H1 (cell line): ENCODE measurements around the gene PPIL6.

ENCODE experiments used
- GABPA ChIP-seq: IDR thresholded peaks from 2 replicates; pipeline ENCODE4 v1.6.1; 2011; ENCODE audit warnings: mild to moderate bottlenecking, low read length, moderate library complexity, borderline replicate concordance; ENCODE audit not compliant: insufficient read depth
- NRF1 ChIP-seq: IDR thresholded peaks from 2 replicates; pipeline ENCODE4 v1.6.1; 2011; ENCODE audit warnings: mild to moderate bottlenecking, low read depth, low read length, improper control_type of control experiment
- POLR2A ChIP-seq, 2 experiments: IDR thresholded peaks; 1 replicate in 1 of 2; 2 replicates in 1 of 2; pipeline ENCODE4 v1.6.1; 2011; ENCODE audit warnings: low read depth in 2 of 2, low read length in 2 of 2, mild to moderate bottlenecking in 2 of 2; ENCODE audit errors: control extremely low read depth in 1 of 2
- POLR2AphosphoS5 ChIP-seq: IDR thresholded peaks from 2 replicates; pipeline ENCODE4 v1.6.1; 2011; ENCODE audit warnings: low read depth, low read length
- RFX5 ChIP-seq: IDR thresholded peaks from 2 replicates; pipeline ENCODE4 v1.6.1; 2011; ENCODE audit warnings: low read depth, low read length, improper control_type of control experiment, borderline replicate concordance
- SRF ChIP-seq: IDR thresholded peaks from 2 replicates; pipeline ENCODE4 v1.6.1; 2011; ENCODE audit warnings: mild to moderate bottlenecking, low read depth, low read length, moderate library complexity
- TAF1 ChIP-seq: IDR thresholded peaks from 2 replicates; pipeline ENCODE4 v1.6.1; 2011; ENCODE audit warnings: mild to moderate bottlenecking, low read depth, low read length
- TF ChIP-seq, protein P1 (sequence below): IDR thresholded peaks from 2 replicates; pipeline ENCODE4 v1.6.1; 2011; ENCODE audit warnings: low read length, improper control_type of control experiment
- TF ChIP-seq, protein P2 (sequence below), 3 experiments: IDR thresholded peaks; 1 replicate in 2 of 3; 2 replicates in 1 of 3; pipeline versions ENCODE4 v1.5.1 to v1.6.1; 2011; ENCODE audit warnings: low read length in 3 of 3, mild to moderate bottlenecking in 3 of 3, inconsistent platforms in 2 of 3, low read depth in 1 of 3, moderate library complexity in 1 of 3; ENCODE audit not compliant: insufficient read depth in 1 of 3; ENCODE audit errors: control extremely low read depth in 1 of 3
- TF ChIP-seq, protein P3 (sequence below): fragments of 300-600 bp; sonication (generic); IDR thresholded peaks from 2 replicates; pipeline ENCODE4 v1.7.1; 2012; ENCODE audit warnings: low read length, moderate library complexity, mild to moderate bottlenecking, inconsistent platforms; ENCODE audit not compliant: insufficient replicate concordance

DNA sequence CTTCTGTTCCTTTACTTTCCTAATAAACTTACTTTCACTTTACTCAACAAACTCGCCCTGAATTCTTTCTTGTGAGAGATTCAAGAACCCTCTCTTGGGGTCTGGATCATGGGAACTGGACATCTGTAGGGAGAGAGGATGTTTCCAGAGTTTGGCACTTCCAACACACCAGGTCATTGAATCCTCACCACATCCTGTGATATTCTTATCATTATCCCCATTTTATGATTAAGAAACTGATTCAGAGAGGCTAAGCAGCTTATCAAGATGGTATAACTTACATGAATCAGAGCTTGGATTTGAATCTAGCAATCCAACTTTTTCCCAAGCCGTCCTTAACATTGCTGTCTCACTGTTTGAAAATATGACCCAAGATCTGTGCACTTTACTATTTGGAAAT is 15.5 kb downstream of the PPIL6 start:
- no peak for TF ChIP-seq POLR2AphosphoS5
- no peak for TF ChIP-seq POLR2A (IDR thresholded peaks at IDR 0.05; ENCODE audit: control extremely low read depth in 1 of 2, low read depth in 2 of 2, low read length in 2 of 2)
- TF ChIP-seq, protein P1, sequence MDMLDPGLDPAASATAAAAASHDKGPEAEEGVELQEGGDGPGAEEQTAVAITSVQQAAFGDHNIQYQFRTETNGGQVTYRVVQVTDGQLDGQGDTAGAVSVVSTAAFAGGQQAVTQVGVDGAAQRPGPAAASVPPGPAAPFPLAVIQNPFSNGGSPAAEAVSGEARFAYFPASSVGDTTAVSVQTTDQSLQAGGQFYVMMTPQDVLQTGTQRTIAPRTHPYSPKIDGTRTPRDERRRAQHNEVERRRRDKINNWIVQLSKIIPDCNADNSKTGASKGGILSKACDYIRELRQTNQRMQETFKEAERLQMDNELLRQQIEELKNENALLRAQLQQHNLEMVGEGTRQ: no peak
- TF ChIP-seq, protein P2, sequence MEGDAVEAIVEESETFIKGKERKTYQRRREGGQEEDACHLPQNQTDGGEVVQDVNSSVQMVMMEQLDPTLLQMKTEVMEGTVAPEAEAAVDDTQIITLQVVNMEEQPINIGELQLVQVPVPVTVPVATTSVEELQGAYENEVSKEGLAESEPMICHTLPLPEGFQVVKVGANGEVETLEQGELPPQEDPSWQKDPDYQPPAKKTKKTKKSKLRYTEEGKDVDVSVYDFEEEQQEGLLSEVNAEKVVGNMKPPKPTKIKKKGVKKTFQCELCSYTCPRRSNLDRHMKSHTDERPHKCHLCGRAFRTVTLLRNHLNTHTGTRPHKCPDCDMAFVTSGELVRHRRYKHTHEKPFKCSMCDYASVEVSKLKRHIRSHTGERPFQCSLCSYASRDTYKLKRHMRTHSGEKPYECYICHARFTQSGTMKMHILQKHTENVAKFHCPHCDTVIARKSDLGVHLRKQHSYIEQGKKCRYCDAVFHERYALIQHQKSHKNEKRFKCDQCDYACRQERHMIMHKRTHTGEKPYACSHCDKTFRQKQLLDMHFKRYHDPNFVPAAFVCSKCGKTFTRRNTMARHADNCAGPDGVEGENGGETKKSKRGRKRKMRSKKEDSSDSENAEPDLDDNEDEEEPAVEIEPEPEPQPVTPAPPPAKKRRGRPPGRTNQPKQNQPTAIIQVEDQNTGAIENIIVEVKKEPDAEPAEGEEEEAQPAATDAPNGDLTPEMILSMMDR (IDR thresholded peaks at IDR 0.05; ENCODE audit: control extremely low read depth in 1 of 3, insufficient read depth in 1 of 3, low read depth in 1 of 3, low read length in 3 of 3): no peak
- TF ChIP-seq RFX5: no peak
- TF ChIP-seq, protein P3, sequence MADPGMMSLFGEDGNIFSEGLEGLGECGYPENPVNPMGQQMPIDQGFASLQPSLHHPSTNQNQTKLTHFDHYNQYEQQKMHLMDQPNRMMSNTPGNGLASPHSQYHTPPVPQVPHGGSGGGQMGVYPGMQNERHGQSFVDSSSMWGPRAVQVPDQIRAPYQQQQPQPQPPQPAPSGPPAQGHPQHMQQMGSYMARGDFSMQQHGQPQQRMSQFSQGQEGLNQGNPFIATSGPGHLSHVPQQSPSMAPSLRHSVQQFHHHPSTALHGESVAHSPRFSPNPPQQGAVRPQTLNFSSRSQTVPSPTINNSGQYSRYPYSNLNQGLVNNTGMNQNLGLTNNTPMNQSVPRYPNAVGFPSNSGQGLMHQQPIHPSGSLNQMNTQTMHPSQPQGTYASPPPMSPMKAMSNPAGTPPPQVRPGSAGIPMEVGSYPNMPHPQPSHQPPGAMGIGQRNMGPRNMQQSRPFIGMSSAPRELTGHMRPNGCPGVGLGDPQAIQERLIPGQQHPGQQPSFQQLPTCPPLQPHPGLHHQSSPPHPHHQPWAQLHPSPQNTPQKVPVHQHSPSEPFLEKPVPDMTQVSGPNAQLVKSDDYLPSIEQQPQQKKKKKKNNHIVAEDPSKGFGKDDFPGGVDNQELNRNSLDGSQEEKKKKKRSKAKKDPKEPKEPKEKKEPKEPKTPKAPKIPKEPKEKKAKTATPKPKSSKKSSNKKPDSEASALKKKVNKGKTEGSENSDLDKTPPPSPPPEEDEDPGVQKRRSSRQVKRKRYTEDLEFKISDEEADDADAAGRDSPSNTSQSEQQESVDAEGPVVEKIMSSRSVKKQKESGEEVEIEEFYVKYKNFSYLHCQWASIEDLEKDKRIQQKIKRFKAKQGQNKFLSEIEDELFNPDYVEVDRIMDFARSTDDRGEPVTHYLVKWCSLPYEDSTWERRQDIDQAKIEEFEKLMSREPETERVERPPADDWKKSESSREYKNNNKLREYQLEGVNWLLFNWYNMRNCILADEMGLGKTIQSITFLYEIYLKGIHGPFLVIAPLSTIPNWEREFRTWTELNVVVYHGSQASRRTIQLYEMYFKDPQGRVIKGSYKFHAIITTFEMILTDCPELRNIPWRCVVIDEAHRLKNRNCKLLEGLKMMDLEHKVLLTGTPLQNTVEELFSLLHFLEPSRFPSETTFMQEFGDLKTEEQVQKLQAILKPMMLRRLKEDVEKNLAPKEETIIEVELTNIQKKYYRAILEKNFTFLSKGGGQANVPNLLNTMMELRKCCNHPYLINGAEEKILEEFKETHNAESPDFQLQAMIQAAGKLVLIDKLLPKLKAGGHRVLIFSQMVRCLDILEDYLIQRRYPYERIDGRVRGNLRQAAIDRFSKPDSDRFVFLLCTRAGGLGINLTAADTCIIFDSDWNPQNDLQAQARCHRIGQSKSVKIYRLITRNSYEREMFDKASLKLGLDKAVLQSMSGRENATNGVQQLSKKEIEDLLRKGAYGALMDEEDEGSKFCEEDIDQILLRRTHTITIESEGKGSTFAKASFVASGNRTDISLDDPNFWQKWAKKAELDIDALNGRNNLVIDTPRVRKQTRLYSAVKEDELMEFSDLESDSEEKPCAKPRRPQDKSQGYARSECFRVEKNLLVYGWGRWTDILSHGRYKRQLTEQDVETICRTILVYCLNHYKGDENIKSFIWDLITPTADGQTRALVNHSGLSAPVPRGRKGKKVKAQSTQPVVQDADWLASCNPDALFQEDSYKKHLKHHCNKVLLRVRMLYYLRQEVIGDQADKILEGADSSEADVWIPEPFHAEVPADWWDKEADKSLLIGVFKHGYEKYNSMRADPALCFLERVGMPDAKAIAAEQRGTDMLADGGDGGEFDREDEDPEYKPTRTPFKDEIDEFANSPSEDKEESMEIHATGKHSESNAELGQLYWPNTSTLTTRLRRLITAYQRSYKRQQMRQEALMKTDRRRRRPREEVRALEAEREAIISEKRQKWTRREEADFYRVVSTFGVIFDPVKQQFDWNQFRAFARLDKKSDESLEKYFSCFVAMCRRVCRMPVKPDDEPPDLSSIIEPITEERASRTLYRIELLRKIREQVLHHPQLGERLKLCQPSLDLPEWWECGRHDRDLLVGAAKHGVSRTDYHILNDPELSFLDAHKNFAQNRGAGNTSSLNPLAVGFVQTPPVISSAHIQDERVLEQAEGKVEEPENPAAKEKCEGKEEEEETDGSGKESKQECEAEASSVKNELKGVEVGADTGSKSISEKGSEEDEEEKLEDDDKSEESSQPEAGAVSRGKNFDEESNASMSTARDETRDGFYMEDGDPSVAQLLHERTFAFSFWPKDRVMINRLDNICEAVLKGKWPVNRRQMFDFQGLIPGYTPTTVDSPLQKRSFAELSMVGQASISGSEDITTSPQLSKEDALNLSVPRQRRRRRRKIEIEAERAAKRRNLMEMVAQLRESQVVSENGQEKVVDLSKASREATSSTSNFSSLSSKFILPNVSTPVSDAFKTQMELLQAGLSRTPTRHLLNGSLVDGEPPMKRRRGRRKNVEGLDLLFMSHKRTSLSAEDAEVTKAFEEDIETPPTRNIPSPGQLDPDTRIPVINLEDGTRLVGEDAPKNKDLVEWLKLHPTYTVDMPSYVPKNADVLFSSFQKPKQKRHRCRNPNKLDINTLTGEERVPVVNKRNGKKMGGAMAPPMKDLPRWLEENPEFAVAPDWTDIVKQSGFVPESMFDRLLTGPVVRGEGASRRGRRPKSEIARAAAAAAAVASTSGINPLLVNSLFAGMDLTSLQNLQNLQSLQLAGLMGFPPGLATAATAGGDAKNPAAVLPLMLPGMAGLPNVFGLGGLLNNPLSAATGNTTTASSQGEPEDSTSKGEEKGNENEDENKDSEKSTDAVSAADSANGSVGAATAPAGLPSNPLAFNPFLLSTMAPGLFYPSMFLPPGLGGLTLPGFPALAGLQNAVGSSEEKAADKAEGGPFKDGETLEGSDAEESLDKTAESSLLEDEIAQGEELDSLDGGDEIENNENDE: no peak
- no peak for TF ChIP-seq GABPA
- no peak for TF ChIP-seq TAF1
- TF ChIP-seq NRF1: no peak
- no peak for TF ChIP-seq SRF
